ENCODE data around the gene SORCS2.

Gene SORCS2

DNA sequence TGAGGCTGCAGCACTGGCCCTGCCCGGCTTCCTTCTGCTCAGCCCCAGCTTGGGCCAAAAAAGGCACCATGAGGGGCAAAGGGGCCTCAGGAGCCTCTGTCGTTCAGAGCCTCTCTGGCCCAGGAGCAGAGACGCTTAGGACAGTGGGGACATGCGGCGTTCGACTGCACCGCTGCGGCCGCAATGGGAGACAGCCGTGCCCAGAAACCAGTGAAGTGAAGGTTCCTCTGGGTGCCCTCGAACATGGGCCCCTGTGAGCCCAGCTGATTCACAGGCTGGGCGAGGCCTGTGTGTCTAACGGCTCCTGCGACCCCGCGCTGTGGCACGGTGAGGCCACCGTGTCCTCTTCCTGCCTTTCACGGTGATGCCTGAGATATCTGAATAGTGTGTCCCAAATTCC lies 512.3 kb downstream of the SORCS2 start:
- no peak overlapping the region for H3K4me2 ChIP-seq (ENCODE audit: low read length)
- H3K4me1 ChIP-seq (ENCODE audit: control insufficient read depth, low read length): no peaks in the 10 kb centered on the region
- no peaks in the 10 kb centered on the region for H3K9me3 ChIP-seq (ENCODE audit: control insufficient read depth, insufficient read depth, low read length)
- no peaks in the 10 kb centered on the region for H3K9me2 ChIP-seq (replicated peaks; ENCODE audit: control insufficient read depth, low read length)
- TF ChIP-seq, protein P1, sequence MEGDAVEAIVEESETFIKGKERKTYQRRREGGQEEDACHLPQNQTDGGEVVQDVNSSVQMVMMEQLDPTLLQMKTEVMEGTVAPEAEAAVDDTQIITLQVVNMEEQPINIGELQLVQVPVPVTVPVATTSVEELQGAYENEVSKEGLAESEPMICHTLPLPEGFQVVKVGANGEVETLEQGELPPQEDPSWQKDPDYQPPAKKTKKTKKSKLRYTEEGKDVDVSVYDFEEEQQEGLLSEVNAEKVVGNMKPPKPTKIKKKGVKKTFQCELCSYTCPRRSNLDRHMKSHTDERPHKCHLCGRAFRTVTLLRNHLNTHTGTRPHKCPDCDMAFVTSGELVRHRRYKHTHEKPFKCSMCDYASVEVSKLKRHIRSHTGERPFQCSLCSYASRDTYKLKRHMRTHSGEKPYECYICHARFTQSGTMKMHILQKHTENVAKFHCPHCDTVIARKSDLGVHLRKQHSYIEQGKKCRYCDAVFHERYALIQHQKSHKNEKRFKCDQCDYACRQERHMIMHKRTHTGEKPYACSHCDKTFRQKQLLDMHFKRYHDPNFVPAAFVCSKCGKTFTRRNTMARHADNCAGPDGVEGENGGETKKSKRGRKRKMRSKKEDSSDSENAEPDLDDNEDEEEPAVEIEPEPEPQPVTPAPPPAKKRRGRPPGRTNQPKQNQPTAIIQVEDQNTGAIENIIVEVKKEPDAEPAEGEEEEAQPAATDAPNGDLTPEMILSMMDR (IDR thresholded peaks at IDR 0.05; ENCODE audit: low read depth, low read length, poor library complexity, severe bottlenecking): no peak
- no peak for TF ChIP-seq EZH2phosphoT487 (IDR thresholded peaks at IDR 0.05; ENCODE audit: borderline replicate concordance, low read length)
- H3K79me2 ChIP-seq (ENCODE audit: control insufficient read depth, low read length): no peaks in the 10 kb centered on the region
- H3K27me3 ChIP-seq (ENCODE audit: control insufficient read depth, low read length): no peaks in the 10 kb centered on the region
- no peaks in the 10 kb centered on the region for H4K20me1 ChIP-seq (ENCODE audit: control insufficient read depth, insufficient read depth, low read depth, low read length)
- no peak overlapping the region for H3K27ac ChIP-seq (ENCODE audit: low read depth, low read length)
- H3F3A ChIP-seq (ENCODE audit: control insufficient read depth, insufficient read depth): no peaks in the 10 kb centered on the region
- no peak overlapping the region for H3K4me3 ChIP-seq (ENCODE audit: low read length)
- no peaks in the 10 kb centered on the region for H3K36me3 ChIP-seq (ENCODE audit: control insufficient read depth, low read length)

DNA sequence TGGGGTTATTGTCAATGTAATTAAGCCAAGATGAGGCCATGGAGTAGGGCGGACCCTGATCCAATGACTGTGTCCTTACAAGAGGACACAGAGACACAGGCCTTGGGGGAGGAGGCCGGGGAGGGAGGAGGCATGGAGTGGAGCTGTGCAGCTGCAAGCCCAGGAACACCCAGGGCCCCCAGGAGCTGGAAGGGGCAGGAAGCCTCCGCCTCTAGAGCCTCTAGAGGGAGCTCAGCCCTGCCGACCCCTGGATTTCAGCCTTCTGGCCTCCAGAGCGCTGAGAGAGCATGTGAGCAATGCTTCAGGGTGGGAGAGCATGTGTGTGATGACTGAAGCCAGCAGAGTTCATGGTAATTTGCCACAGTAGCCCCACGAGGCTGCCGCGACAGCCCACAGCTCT lies 512.7 kb downstream of the SORCS2 start:
- H3K4me2 ChIP-seq (ENCODE audit: low read length): no peak overlapping the region
- no peak overlapping the region for H3K27ac ChIP-seq (ENCODE audit: low read depth, low read length)
- H4K20me1 ChIP-seq (ENCODE audit: control insufficient read depth, insufficient read depth, low read depth, low read length): no peaks in the 10 kb centered on the region
- H3F3A ChIP-seq (ENCODE audit: control insufficient read depth, insufficient read depth): no peaks in the 10 kb centered on the region
- H3K9me3 ChIP-seq (ENCODE audit: control insufficient read depth, insufficient read depth, low read length): no peaks in the 10 kb centered on the region
- no peaks in the 10 kb centered on the region for H3K9me2 ChIP-seq (replicated peaks; ENCODE audit: control insufficient read depth, low read length)
- TF ChIP-seq, protein P1 (IDR thresholded peaks at IDR 0.05; ENCODE audit: low read depth, low read length, poor library complexity, severe bottlenecking): no peak
- TF ChIP-seq EZH2phosphoT487 (IDR thresholded peaks at IDR 0.05; ENCODE audit: borderline replicate concordance, low read length): no peak
- no peaks in the 10 kb centered on the region for H3K4me1 ChIP-seq (ENCODE audit: control insufficient read depth, low read length)
- no peaks in the 10 kb centered on the region for H3K79me2 ChIP-seq (ENCODE audit: control insufficient read depth, low read length)
- no peak overlapping the region for H3K4me3 ChIP-seq (ENCODE audit: low read length)
- H3K27me3 ChIP-seq (ENCODE audit: control insufficient read depth, low read length): no peaks in the 10 kb centered on the region
- H3K36me3 ChIP-seq (ENCODE audit: control insufficient read depth, low read length): no peaks in the 10 kb centered on the region

DNA sequence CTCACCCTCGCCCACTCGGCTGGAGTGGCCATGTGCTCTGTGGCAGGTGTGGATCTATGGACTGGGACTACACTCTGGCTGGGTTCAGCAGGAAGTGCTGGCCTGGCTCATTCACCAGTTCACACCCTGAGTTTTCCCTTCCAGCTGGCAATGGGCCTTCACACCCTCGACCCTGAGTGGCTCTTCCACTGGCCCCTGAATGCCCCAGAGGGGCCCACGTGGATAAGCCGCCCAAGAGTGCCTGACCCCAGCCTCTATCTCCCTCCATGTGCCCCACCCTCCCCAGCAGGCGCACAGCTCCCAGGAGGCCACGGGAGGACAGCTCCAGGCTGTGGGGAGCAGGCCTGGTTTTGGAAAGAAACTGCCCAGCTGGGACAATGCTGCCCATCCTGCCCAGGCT lies 513.3 kb downstream of the SORCS2 start:
- no peaks in the 10 kb centered on the region for H3K36me3 ChIP-seq (ENCODE audit: control insufficient read depth, low read length)
- H3K9me3 ChIP-seq (ENCODE audit: control insufficient read depth, insufficient read depth, low read length): no peaks in the 10 kb centered on the region
- H3K4me2 ChIP-seq (ENCODE audit: low read length): no peak overlapping the region
- H3K4me1 ChIP-seq (ENCODE audit: control insufficient read depth, low read length): no peaks in the 10 kb centered on the region
- TF ChIP-seq EZH2phosphoT487 (IDR thresholded peaks at IDR 0.05; ENCODE audit: borderline replicate concordance, low read length): no peak
- TF ChIP-seq, protein P1 (IDR thresholded peaks at IDR 0.05; ENCODE audit: low read depth, low read length, poor library complexity, severe bottlenecking): no peak
- H4K20me1 ChIP-seq (ENCODE audit: control insufficient read depth, insufficient read depth, low read depth, low read length): no peaks in the 10 kb centered on the region
- H3F3A ChIP-seq (ENCODE audit: control insufficient read depth, insufficient read depth): no peaks in the 10 kb centered on the region
- no peaks in the 10 kb centered on the region for H3K79me2 ChIP-seq (ENCODE audit: control insufficient read depth, low read length)
- no peak overlapping the region for H3K27ac ChIP-seq (ENCODE audit: low read depth, low read length)
- no peaks in the 10 kb centered on the region for H3K27me3 ChIP-seq (ENCODE audit: control insufficient read depth, low read length)
- H3K9me2 ChIP-seq (replicated peaks; ENCODE audit: control insufficient read depth, low read length): no peaks in the 10 kb centered on the region
- no peak overlapping the region for H3K4me3 ChIP-seq (ENCODE audit: low read length)

DNA sequence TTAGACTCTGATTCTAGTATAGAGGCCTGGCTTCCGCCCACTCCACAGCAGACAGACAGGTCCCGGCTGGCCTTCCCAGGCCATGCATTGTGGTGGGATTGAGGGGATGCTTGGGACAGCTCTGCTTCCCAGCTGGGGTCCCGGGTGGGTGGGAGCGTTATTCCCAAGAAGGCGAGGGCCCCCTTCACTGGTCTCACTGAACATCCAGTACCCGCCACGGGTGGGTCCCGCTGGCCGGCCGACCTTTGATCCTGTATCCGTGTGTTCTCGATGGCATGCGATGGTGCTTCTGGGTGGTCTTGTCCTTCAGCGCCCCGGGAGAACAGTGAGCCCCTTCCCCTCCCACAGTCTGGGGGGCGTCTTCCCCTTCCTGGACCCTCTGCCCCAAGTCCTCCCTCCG lies 515.9 kb downstream of the SORCS2 start:
- H3K79me2 ChIP-seq (ENCODE audit: control insufficient read depth, low read length): no peaks in the 10 kb centered on the region
- H3K4me1 ChIP-seq (ENCODE audit: control insufficient read depth, low read length): no peaks in the 10 kb centered on the region
- no peaks in the 10 kb centered on the region for H4K20me1 ChIP-seq (ENCODE audit: control insufficient read depth, insufficient read depth, low read depth, low read length)
- no peak overlapping the region for H3K4me2 ChIP-seq (ENCODE audit: low read length)
- no peak overlapping the region for H3K4me3 ChIP-seq (ENCODE audit: low read length)
- no peaks in the 10 kb centered on the region for H3F3A ChIP-seq (ENCODE audit: control insufficient read depth, insufficient read depth)
- no peak overlapping the region for H3K27ac ChIP-seq (ENCODE audit: low read depth, low read length)
- no peaks in the 10 kb centered on the region for H3K36me3 ChIP-seq (ENCODE audit: control insufficient read depth, low read length)
- no peaks in the 10 kb centered on the region for H3K9me3 ChIP-seq (ENCODE audit: control insufficient read depth, insufficient read depth, low read length)
- no peaks in the 10 kb centered on the region for H3K9me2 ChIP-seq (replicated peaks; ENCODE audit: control insufficient read depth, low read length)
- no peaks in the 10 kb centered on the region for H3K27me3 ChIP-seq (ENCODE audit: control insufficient read depth, low read length)
- TF ChIP-seq, protein P1 (IDR thresholded peaks at IDR 0.05; ENCODE audit: low read depth, low read length, poor library complexity, severe bottlenecking): no peak
- TF ChIP-seq EZH2phosphoT487 (IDR thresholded peaks at IDR 0.05; ENCODE audit: borderline replicate concordance, low read length): no peak

Measured in DOHH2 (cell line).